Activated naive CD4-positive, alpha-beta T cell treated with anti-CD3 and anti-CD28 coated beads, Interleukin-2, amount 50 U/mL, for 72 hours (primary cell): ENCODE measurements around the gene LRPPRC. TPM values are rescaled to one million over a fixed set of nuclear protein-coding genes. Genes with fewer than 3 reads are reported as not detected.

Experiments used
- ATAC-seq, 2 donors: fragments of 150-1000 bp; cut with Tn5 transposase; 2 replicates each; pipeline ENCODE4 v1.10.0; 2021; ENCODE audit warnings: mild to moderate bottlenecking in 2 of 2, moderate library complexity in 2 of 2
- DNase-seq, 2 donors: peaks; one replicate each; pipeline ENCODE4 v3.0.0; 2021 to 2022; ENCODE audit warnings: low spot score in 2 of 2
- H3K27ac Mint-ChIP-seq, 2 donors: one replicate each; pipeline ENCODE4 v1.8.0; 2022; ENCODE audit warnings: mild to moderate bottlenecking in 2 of 2, mixed read lengths in 2 of 2
- H3K36me3 Mint-ChIP-seq, 2 donors: one replicate each; pipeline ENCODE4 v1.8.0; 2022; ENCODE audit warnings: mixed read lengths in 2 of 2
- H3K9me3 Mint-ChIP-seq, 2 donors: one replicate each; pipeline ENCODE4 v1.8.0; 2022; ENCODE audit warnings: mixed read lengths in 2 of 2
- total RNA-seq, 2 donors: library from RNA; stranded (reverse); gene quantifications; one replicate each; pipeline ENCODE4 v1.2.3, GENCODE V29; 2022

Gene LRPPRC
- total RNA-seq, 2 donors from 2014 or later = 180 to 188 TPM

- no peak for ATAC-seq
- H3K27ac Mint-ChIP-seq = no peak overlapping the region
- no peak for DNase-seq
- no peaks in the 10 kb centered on the region for H3K36me3 Mint-ChIP-seq
- H3K9me3 Mint-ChIP-seq = no peaks in the 10 kb centered on the region
Observed at GRCh38 chr2:43854671-43855070, 141.1 kb downstream of the LRPPRC start.

GRCh38 chr2:43853141-43854081 lies 142.4 kb downstream of the LRPPRC start:
- no peak for DNase-seq
- peak overlapping the region in 1 of 2 donors; percentile 40 for H3K27ac Mint-ChIP-seq
- H3K36me3 Mint-ChIP-seq = no peaks in the 10 kb centered on the region
- H3K9me3 Mint-ChIP-seq = no peaks in the 10 kb centered on the region
- no peak for ATAC-seq

GRCh38 chr2:43852196-43852730 lies 143.5 kb downstream of the LRPPRC start:
- ATAC-seq (no peak), DNase-seq (no peak)
- Mint-ChIP-seq H3K9me3 (no peaks in the 10 kb centered on the region), H3K36me3 (no peaks in the 10 kb centered on the region), H3K27ac (no peak overlapping the region)

GRCh38 chr2:43851011-43851980 lies 144.5 kb downstream of the LRPPRC start:
- peak overlapping the region in 1 of 2 donors; percentile 86 for H3K27ac Mint-ChIP-seq
- peak in 1 of 2 donors; percentile 50 for DNase-seq
- ATAC-seq = no peak
- no peaks in the 10 kb centered on the region for H3K36me3 Mint-ChIP-seq
- no peaks in the 10 kb centered on the region for H3K9me3 Mint-ChIP-seq

GRCh38 chr2:43848214-43848613 lies 147.6 kb downstream of the LRPPRC start:
- DNase-seq (no peak), ATAC-seq (no peak)
- no peak overlapping the region for H3K27ac Mint-ChIP-seq
- H3K9me3 Mint-ChIP-seq = no peaks in the 10 kb centered on the region
- no peaks in the 10 kb centered on the region for H3K36me3 Mint-ChIP-seq

GRCh38 chr2:43846140-43846793 lies 149.5 kb downstream of the LRPPRC start:
- H3K27ac Mint-ChIP-seq = no peak overlapping the region
- no peak for ATAC-seq
- no peaks in the 10 kb centered on the region for H3K9me3 Mint-ChIP-seq
- no peak for DNase-seq
- no peaks in the 10 kb centered on the region for H3K36me3 Mint-ChIP-seq

GRCh38 chr2:43845181-43845580 lies 150.6 kb downstream of the LRPPRC start:
- DNase-seq = no peak
- no peak for ATAC-seq
- H3K27ac Mint-ChIP-seq = no peak overlapping the region
- H3K9me3 Mint-ChIP-seq = no peaks in the 10 kb centered on the region
- no peaks in the 10 kb centered on the region for H3K36me3 Mint-ChIP-seq

- H3K27ac Mint-ChIP-seq = no peak overlapping the region
- no peaks in the 10 kb centered on the region for H3K9me3 Mint-ChIP-seq
- DNase-seq = no peak
- ATAC-seq = no peak
- H3K36me3 Mint-ChIP-seq = no peaks in the 10 kb centered on the region
Observed at GRCh38 chr2:43842866-43843226, 152.9 kb downstream of the LRPPRC start.

GRCh38 chr2:43841949-43842865 lies 153.6 kb downstream of the LRPPRC start:
- no peaks in the 10 kb centered on the region for H3K36me3 Mint-ChIP-seq
- H3K9me3 Mint-ChIP-seq = no peaks in the 10 kb centered on the region
- ATAC-seq = no peak
- no peak overlapping the region for H3K27ac Mint-ChIP-seq
- DNase-seq = no peak

- H3K27ac Mint-ChIP-seq = no peak overlapping the region
- DNase-seq (no peak), ATAC-seq (no peak)
- no peaks in the 10 kb centered on the region for H3K36me3 Mint-ChIP-seq
- H3K9me3 Mint-ChIP-seq = no peaks in the 10 kb centered on the region
Observed at GRCh38 chr2:43840965-43841364, 154.8 kb downstream of the LRPPRC start.

- Mint-ChIP-seq H3K27ac (no peak overlapping the region), H3K9me3 (no peaks in the 10 kb centered on the region), H3K36me3 (no peaks in the 10 kb centered on the region)
- ATAC-seq (no peak), DNase-seq (no peak)
Observed at GRCh38 chr2:43839776-43840564, 155.8 kb downstream of the LRPPRC start.

GRCh38 chr2:43838560-43839267 lies 157.1 kb downstream of the LRPPRC start, which contains the start of the genes ABCG5 and ABCG8:
Gene ABCG5, minus strand, starts transcription at chr2:43838839. Its CDS starts 160 bp downstream, at chr2:43838679.
Gene ABCG8, plus strand, starts transcription at chr2:43838971. Its CDS starts 83 bp downstream, at chr2:43839054.
- ATAC-seq (no peak), DNase-seq (no peak)
- Mint-ChIP-seq H3K9me3 (no peaks in the 10 kb centered on the region), H3K36me3 (no peaks in the 10 kb centered on the region), H3K27ac (no peak within 1 kb of the TSS)

- ATAC-seq (no peak), DNase-seq (no peak)
- no peaks in the 10 kb centered on the region for H3K36me3 Mint-ChIP-seq
- no peaks in the 10 kb centered on the region for H3K9me3 Mint-ChIP-seq
- no peak overlapping the region for H3K27ac Mint-ChIP-seq
Observed at GRCh38 chr2:43837831-43838559, 157.8 kb downstream of the LRPPRC start.

GRCh38 chr2:43837033-43837432 lies 158.8 kb downstream of the LRPPRC start:
- H3K9me3 Mint-ChIP-seq = no peaks in the 10 kb centered on the region

More at GRCh38 chr2:43837033-43837432, 158.8 kb downstream of the LRPPRC start:
- H3K27ac Mint-ChIP-seq = no peak overlapping the region
- ATAC-seq (no peak), DNase-seq (no peak)
- H3K36me3 Mint-ChIP-seq = no peaks in the 10 kb centered on the region
